Liver (tissue), 9 donors: ENCODE data around the gene DCAF15. TPM values are rescaled to one million over a fixed set of nuclear protein-coding genes. Genes with fewer than 3 reads are reported as not detected.

Source experiments
- DNase-seq: peaks from one replicate; pipeline ENCODE4 v3.0.0-alpha.2; 2017; ENCODE audit warnings: low spot score
- H3K27ac ChIP-seq, 2 donors: one replicate each; pipeline ENCODE4 v1.7.0; 2013; ENCODE audit warnings: inconsistent platforms in 2 of 2, low read length in 2 of 2, control low read depth in 1 of 2, low read depth in 1 of 2, mild to moderate bottlenecking in 1 of 2
- H3K27me3 ChIP-seq, 4 donors: one replicate each; pipeline versions ENCODE4 v1.6.1 to v1.7.0; 2013; ENCODE audit warnings: low read length in 3 of 4, inconsistent platforms in 1 of 4, mild to moderate bottlenecking in 1 of 4, moderate library complexity in 1 of 4; ENCODE audit not compliant: control insufficient read depth in 4 of 4, insufficient read depth in 4 of 4
- H3K36me3 ChIP-seq, 4 donors: one replicate each; pipeline versions ENCODE4 v1.6.1 to v1.7.0; 2013; ENCODE audit warnings: low read length in 3 of 4, mild to moderate bottlenecking in 3 of 4, low read depth in 1 of 4, moderate library complexity in 1 of 4; ENCODE audit not compliant: control insufficient read depth in 4 of 4, insufficient read depth in 3 of 4
- H3K4me1 ChIP-seq, 4 donors: one replicate each; pipeline versions ENCODE4 v1.6.1 to v1.7.0; 2013; ENCODE audit warnings: low read length in 3 of 4, mild to moderate bottlenecking in 3 of 4, moderate library complexity in 1 of 4; ENCODE audit not compliant: control insufficient read depth in 4 of 4, insufficient read depth in 4 of 4
- H3K4me3 ChIP-seq, 3 donors: one replicate each; pipeline versions ENCODE4 v1.6.1 to v1.7.0; 2013; ENCODE audit warnings: low read length in 3 of 3, control low read depth in 1 of 3, low read depth in 1 of 3, mild to moderate bottlenecking in 1 of 3
- H3K9ac ChIP-seq, 2 donors: one replicate each; pipeline ENCODE4 v1.7.0; 2013; ENCODE audit warnings: low read length in 2 of 2, mild to moderate bottlenecking in 2 of 2, moderate library complexity in 2 of 2, control low read depth in 1 of 2, low read depth in 1 of 2
- H3K9me3 ChIP-seq, 4 donors: one replicate each; pipeline versions ENCODE4 v1.6.1 to v1.7.0; 2013; ENCODE audit warnings: low read length in 3 of 4; ENCODE audit not compliant: control insufficient read depth in 4 of 4
- EGR1 ChIP-seq, 2 donors: IDR thresholded peaks; 2 replicates each; pipeline ENCODE4 v1.6.1; 2016 to 2018; ENCODE audit warnings: antibody characterized with exemption in 2 of 2, low read depth in 2 of 2
- FOXA1 ChIP-seq: IDR thresholded peaks from 2 replicates; pipeline ENCODE4 v1.6.1; 2016; ENCODE audit warnings: antibody characterized with exemption
- FOXA2 ChIP-seq: IDR thresholded peaks from 2 replicates; pipeline ENCODE4 v1.6.1; 2016; ENCODE audit warnings: antibody characterized with exemption
- GABPA ChIP-seq, 2 donors: IDR thresholded peaks in 1 of 2; conservative IDR thresholded peaks in 1 of 2; 2 replicates each; pipeline ENCODE4 v1.6.1; 2016; ENCODE audit warnings: antibody characterized with exemption in 2 of 2, mild to moderate bottlenecking in 1 of 2, moderate library complexity in 1 of 2
- HNF4A ChIP-seq, 2 donors: conservative IDR thresholded peaks; 2 replicates each; pipeline ENCODE4 v1.6.1; 2016; ENCODE audit warnings: antibody characterized with exemption in 2 of 2, mild to moderate bottlenecking in 2 of 2
- JUND ChIP-seq, 2 donors: IDR thresholded peaks; 2 replicates each; pipeline ENCODE4 v1.6.1; 2016; ENCODE audit warnings: antibody characterized with exemption in 2 of 2
- MAX ChIP-seq: IDR thresholded peaks from 2 replicates; pipeline ENCODE4 v1.6.1; 2016; ENCODE audit warnings: antibody characterized with exemption
- NR2F2 ChIP-seq: IDR thresholded peaks from 2 replicates; pipeline ENCODE4 v1.6.1; 2016; ENCODE audit warnings: antibody characterized with exemption
- RAD21 ChIP-seq, 2 donors: IDR thresholded peaks; 2 replicates each; pipeline ENCODE4 v1.6.1; 2016; ENCODE audit warnings: antibody characterized with exemption in 2 of 2, mild to moderate bottlenecking in 2 of 2
- RXRA ChIP-seq, 2 donors: IDR thresholded peaks; 2 replicates each; pipeline ENCODE4 v1.6.1; 2017 to 2018; ENCODE audit warnings: antibody characterized with exemption in 2 of 2, mild to moderate bottlenecking in 1 of 2
- SP1 ChIP-seq: IDR thresholded peaks from 2 replicates; pipeline ENCODE4 v1.6.1; 2018; ENCODE audit warnings: antibody characterized with exemption, mild to moderate bottlenecking
- TAF1 ChIP-seq: conservative IDR thresholded peaks from 2 replicates; pipeline ENCODE4 v1.6.1; 2016; ENCODE audit warnings: antibody characterized with exemption, mild to moderate bottlenecking
- ZBTB33 ChIP-seq: IDR thresholded peaks from 2 replicates; pipeline ENCODE4 v1.6.1; 2016; ENCODE audit warnings: antibody characterized with exemption
- WGBS: extraction: QIAGEN DNeasy Blood & Tissue Kit; methylation state at CpG from one replicate; pipeline ENCODE4 v1.1.7; 2013; 5-methylcytosine and 5-hydroxymethylcytosine counted together
- polyA plus RNA-seq, 2 donors: library from polyadenylated mRNA; stranded (reverse) in 1 of 2; unstranded in 1 of 2; fragments of 200-250 nt in 1 of 2; fragments of >200 nt in 1 of 2; fragmentation: Nextera tagmentation in 1 of 2; extraction: Ambion mirVana in 1 of 2; gene quantifications; one replicate each; pipeline versions ENCODE4 v1.2.1 to v1.2.3, GENCODE V29; 2013 to 2015
- total RNA-seq, 2 donors: library from RNA; depleted of rRNA; stranded (reverse); fragments of >200 nt; gene quantifications; one replicate each; pipeline ENCODE4 v1.2.3, GENCODE V29; 2014
- TF ChIP-seq, protein P1 (sequence below): IDR thresholded peaks from 2 replicates; pipeline ENCODE4 v1.6.1; 2016; ENCODE audit warnings: antibody characterized with exemption, mild to moderate bottlenecking
- TF ChIP-seq, protein P2 (sequence below): fragments of 150-350 bp; IDR thresholded peaks from 2 replicates; pipeline ENCODE4 v1.5.1; 2017; ENCODE audit warnings: improper control_type of control experiment, low read depth, low read length; ENCODE audit not compliant: missing input control
- donor health status: healthy.
- donor health status: healthy.
- donor health status: healthy.
- donor health status: healthy.
- donor health status: healthy.

DCAF15 gene
- total and polyA plus RNA-seq, 4 donors: 2.6 to 10.4 (median 5.5) TPM

DNA sequence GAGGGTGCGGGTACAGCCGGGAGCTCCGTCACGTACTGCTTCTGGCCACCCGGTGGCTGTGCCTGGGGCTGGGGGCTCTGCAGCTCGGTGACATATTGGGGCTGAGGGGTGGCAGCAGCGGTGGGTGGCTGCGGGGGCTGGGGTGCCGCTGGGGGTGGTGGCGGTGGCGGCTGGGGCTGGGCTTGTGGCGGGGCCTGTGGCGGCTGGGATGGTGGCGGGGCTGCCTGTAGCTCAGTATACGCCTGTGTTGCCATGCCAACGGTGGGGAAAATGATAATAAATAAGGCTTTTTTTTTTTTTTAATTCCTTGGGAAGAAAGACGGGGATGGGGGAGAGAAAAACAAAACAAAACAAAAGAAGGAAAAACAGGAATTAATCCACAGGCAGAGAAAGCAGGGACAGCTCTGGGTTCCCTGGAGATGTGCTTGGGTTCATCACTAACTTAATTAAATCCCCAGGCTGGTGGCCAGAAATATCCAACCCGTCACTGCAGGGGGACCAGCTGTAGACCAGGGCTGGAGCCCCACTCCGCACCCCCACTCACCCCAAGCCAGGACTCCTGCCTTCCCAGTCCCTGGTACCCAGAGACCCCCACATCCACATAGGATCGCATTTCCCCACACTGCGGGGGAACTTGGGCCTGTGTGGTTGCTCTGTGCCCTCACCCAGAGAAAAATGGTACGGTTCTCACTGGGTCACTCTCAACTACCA, 41.4 kb downstream of the DCAF15 start (continued):
- TF ChIP-seq SP1: no peak
- TF ChIP-seq, protein P1, sequence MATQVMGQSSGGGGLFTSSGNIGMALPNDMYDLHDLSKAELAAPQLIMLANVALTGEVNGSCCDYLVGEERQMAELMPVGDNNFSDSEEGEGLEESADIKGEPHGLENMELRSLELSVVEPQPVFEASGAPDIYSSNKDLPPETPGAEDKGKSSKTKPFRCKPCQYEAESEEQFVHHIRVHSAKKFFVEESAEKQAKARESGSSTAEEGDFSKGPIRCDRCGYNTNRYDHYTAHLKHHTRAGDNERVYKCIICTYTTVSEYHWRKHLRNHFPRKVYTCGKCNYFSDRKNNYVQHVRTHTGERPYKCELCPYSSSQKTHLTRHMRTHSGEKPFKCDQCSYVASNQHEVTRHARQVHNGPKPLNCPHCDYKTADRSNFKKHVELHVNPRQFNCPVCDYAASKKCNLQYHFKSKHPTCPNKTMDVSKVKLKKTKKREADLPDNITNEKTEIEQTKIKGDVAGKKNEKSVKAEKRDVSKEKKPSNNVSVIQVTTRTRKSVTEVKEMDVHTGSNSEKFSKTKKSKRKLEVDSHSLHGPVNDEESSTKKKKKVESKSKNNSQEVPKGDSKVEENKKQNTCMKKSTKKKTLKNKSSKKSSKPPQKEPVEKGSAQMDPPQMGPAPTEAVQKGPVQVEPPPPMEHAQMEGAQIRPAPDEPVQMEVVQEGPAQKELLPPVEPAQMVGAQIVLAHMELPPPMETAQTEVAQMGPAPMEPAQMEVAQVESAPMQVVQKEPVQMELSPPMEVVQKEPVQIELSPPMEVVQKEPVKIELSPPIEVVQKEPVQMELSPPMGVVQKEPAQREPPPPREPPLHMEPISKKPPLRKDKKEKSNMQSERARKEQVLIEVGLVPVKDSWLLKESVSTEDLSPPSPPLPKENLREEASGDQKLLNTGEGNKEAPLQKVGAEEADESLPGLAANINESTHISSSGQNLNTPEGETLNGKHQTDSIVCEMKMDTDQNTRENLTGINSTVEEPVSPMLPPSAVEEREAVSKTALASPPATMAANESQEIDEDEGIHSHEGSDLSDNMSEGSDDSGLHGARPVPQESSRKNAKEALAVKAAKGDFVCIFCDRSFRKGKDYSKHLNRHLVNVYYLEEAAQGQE: no peak
- no peak for TF ChIP-seq NR2F2

DNA sequence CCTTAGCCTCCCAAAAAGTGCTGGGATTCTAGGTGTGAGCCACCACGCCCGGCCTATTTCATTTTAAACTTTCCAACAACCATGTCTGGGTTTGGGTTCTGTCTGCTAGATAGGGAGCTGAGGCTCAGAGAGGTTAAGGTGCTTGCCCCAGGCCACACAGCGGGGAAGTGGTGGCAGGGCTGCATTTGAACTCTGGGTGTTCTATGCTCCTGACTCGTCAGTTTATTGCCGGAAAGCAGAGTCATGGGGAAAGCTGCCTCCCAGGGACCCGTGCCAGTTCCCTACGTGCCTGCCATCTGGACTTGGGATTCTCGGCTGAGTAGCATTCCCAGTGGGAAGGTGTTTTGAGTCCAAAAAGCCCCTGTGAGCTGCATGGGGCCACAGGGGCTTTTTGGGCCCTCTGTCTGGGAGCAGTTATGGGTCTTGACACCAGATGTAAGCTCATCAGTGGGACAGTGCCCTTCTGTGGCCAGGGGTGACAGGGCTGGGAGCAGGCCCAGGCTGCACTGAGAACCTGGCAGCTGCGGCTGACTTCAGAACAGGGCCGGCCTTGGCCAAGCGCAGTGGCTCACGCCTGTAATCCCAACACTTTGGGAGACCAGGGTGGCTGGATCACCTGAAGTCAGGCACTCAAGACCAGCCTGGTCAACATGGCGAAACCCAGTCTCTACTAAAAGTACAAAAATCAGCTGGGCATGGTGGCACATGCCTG, 42.9 kb downstream of the DCAF15 start:
- H3K4me1 ChIP-seq: peaks cover 0 to 6% (median 0%) of the 10 kb centered on the region in 4 donors
- H3K9ac ChIP-seq: no peak overlapping the region
- WGBS: 64% methylated on average over 13 of the region's 13 CpGs
- H3K27me3 ChIP-seq: no peaks in the 10 kb centered on the region
- TF ChIP-seq HNF4A (conservative IDR thresholded peaks at IDR 0.05) (peak in 1 of 2 donors; percentile 31), RXRA (IDR thresholded peaks at IDR 0.05) (peak in 1 of 2 donors; percentile 19), FOXA2 (no peak), GABPA (IDR thresholded peaks at IDR 0.05 in 1 of 2, conservative IDR thresholded peaks at IDR 0.05 in 1 of 2) (no peak), JUND (IDR thresholded peaks at IDR 0.05) (no peak)
- H3K36me3 ChIP-seq: peaks cover 0 to 24% (median 9%) of the 10 kb centered on the region in 4 donors
- no peak for DNase-seq
- H3K4me3 ChIP-seq: no peak overlapping the region
- H3K9me3 ChIP-seq: peaks cover 0 to 3% (median 1%) of the 10 kb centered on the region in 4 donors
- no peak overlapping the region for H3K27ac ChIP-seq

DNA sequence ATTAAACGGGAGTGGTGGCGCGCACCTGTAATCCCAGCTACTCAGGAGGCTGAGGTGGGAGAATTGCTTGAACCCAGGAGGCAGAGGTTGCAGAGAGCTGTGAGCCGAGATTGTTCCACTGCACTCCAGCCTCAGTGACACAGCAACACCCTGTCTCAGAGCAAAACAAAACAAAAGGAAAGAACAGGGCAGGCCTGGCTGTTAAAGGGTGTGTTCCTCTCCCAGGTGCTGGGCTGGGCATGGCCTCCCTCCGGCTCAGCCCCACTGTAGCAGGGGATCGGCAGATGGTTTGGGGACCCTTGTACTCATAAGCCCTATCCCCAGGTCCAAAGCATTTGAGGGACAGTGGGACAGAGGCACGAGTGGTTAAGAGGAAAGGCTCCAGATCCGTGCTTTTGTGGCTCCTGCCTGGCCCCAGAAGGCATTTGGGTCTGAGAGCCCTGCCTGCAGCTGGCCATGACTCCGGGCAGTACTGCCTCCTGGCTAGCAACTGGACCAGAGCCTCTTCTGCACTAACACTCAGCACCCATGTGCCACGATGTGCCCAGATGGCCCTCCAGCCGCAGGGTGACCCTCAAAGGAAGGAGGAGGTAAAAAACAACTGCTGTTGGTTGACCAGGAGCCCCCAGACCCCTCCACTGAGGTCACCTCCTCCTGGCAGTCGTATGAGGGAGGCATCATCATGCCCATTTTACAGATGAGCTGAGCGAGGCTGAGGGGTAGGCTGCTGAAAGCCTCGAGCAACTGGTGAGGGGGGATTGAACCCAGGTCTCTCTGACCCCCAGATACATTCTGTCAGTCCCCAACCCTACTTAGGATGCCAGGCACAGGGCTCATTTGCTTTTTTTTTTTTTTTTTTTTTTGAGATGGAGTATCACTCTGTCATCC, 43.8 kb downstream of the DCAF15 start:
- no peak for DNase-seq
- Histone ChIP-seq H3K36me3 (peaks cover 0 to 19% (median 10%) of the 10 kb centered on the region in 4 donors), H3K9me3 (peaks cover 0 to 3% (median 1%) of the 10 kb centered on the region in 4 donors), H3K27ac (no peak overlapping the region), H3K27me3 (no peaks in the 10 kb centered on the region), H3K4me1 (peaks cover 0 to 6% (median 0%) of the 10 kb centered on the region in 4 donors), H3K4me3 (no peak overlapping the region), H3K9ac (no peak overlapping the region)
- 94% methylated on average over 14 of the region's 14 CpGs for WGBS
- no peak for TF ChIP-seq RXRA (IDR thresholded peaks at IDR 0.05)
- no peak for TF ChIP-seq RAD21 (IDR thresholded peaks at IDR 0.05)
- TF ChIP-seq FOXA1: no peak
- TF ChIP-seq, protein P2, sequence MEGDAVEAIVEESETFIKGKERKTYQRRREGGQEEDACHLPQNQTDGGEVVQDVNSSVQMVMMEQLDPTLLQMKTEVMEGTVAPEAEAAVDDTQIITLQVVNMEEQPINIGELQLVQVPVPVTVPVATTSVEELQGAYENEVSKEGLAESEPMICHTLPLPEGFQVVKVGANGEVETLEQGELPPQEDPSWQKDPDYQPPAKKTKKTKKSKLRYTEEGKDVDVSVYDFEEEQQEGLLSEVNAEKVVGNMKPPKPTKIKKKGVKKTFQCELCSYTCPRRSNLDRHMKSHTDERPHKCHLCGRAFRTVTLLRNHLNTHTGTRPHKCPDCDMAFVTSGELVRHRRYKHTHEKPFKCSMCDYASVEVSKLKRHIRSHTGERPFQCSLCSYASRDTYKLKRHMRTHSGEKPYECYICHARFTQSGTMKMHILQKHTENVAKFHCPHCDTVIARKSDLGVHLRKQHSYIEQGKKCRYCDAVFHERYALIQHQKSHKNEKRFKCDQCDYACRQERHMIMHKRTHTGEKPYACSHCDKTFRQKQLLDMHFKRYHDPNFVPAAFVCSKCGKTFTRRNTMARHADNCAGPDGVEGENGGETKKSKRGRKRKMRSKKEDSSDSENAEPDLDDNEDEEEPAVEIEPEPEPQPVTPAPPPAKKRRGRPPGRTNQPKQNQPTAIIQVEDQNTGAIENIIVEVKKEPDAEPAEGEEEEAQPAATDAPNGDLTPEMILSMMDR: no peak
- TF ChIP-seq EGR1 (IDR thresholded peaks at IDR 0.05; ENCODE audit: low read depth in 2 of 2): no peak
- TF ChIP-seq, protein P1: no peak
- TF ChIP-seq HNF4A (conservative IDR thresholded peaks at IDR 0.05): no peak
- TF ChIP-seq TAF1: no peak
- TF ChIP-seq MAX: no peak
- no peak for TF ChIP-seq SP1
- no peak for TF ChIP-seq ZBTB33
- TF ChIP-seq GABPA (IDR thresholded peaks at IDR 0.05 in 1 of 2, conservative IDR thresholded peaks at IDR 0.05 in 1 of 2): no peak
